Activated CD4-positive, alpha-beta T cell treated with anti-CD3 and anti-CD28 coated beads for 1 hour (primary cell): ENCODE results near the gene TALDO1.
"Not testable (repeated sequence)": the region's sequence is repeated elsewhere in the genome, so short reads cannot be mapped to it uniquely, and the experiment has no call there.

Experiments used
- DNase-seq: peaks from one replicate; pipeline ENCODE4 v3.0.0-alpha.2; 2020

The TALDO1 gene

GRCh38 chr11:737899-738298 lies 9.4 kb upstream of the TALDO1 start:
- DNase-seq, result not testable (repeated sequence)

GRCh38 chr11:742156-742546 lies 5.1 kb upstream of the TALDO1 start:
- no peak for DNase-seq

GRCh38 chr11:742571-743201 lies 4.6 kb upstream of the TALDO1 start:
- no peak for DNase-seq

GRCh38 chr11:745428-745827 lies 1.8 kb upstream of the TALDO1 start:
- no peak for DNase-seq

- no peak for DNase-seq
Observed at GRCh38 chr11:746289-747157, 741 bp upstream of the TALDO1 start.

GRCh38 chr11:748007-748359 lies 719 bp downstream of the TALDO1 start:
- no peak for DNase-seq

- no peak for DNase-seq
Observed at GRCh38 chr11:749731-750130, 2.5 kb downstream of the TALDO1 start.

GRCh38 chr11:760236-760635 lies 13.0 kb downstream of the TALDO1 start:
- DNase-seq, result no peak

GRCh38 chr11:761526-762108 lies 14.4 kb downstream of the TALDO1 start:
- DNase-seq, result no peak

GRCh38 chr11:762421-763072 lies 15.3 kb downstream of the TALDO1 start:
- DNase-seq, result no peak

- no peak for DNase-seq
Observed at GRCh38 chr11:763073-763463, 15.8 kb downstream of the TALDO1 start.

GRCh38 chr11:763549-764321 lies 16.5 kb downstream of the TALDO1 start:
- no peak for DNase-seq

- no peak for DNase-seq
Observed at GRCh38 chr11:764322-765024, 17.2 kb downstream of the TALDO1 start.

GRCh38 chr11:765025-765801 lies 17.9 kb downstream of the TALDO1 start:
- peak; percentile 54 for DNase-seq

GRCh38 chr11:765802-766091 lies 18.5 kb downstream of the TALDO1 start:
- DNase-seq, result no peak

GRCh38 chr11:766106-766935 lies 19.1 kb downstream of the TALDO1 start:
- no peak for DNase-seq

- DNase-seq, result no peak
Observed at GRCh38 chr11:766936-767210, 19.6 kb downstream of the TALDO1 start.

- no peak for DNase-seq
Observed at GRCh38 chr11:767238-767637, 20.0 kb downstream of the TALDO1 start.

- DNase-seq, result no peak
Observed at GRCh38 chr11:769887-770641, 22.8 kb downstream of the TALDO1 start.
